Measurements from ENCODE around the gene ANKRD34B.

ANKRD34B gene

DNA sequence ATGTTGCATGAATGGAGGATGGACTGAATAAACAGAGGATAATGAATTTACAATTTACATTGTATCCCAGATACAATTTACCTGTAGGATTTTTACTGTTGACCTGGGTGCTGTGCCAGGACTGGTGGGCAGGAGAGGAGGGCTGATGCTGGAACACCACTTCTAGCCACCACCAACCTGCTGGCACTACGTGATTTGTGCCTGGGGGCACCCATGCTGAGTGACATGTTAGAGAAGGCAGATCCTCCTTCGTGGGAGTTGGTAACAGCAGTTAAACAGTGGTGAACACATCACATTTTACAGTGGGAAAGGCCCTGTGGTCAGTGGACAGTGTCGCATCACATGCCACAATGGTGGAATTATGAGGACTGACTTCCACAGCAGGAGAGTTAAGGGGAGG is 3.0 kb upstream of the ANKRD34B start:
- in situ Hi-C loops (cut with MboI; ENCODE audit: low sequenced_read_pairs): no loop called here

DNA sequence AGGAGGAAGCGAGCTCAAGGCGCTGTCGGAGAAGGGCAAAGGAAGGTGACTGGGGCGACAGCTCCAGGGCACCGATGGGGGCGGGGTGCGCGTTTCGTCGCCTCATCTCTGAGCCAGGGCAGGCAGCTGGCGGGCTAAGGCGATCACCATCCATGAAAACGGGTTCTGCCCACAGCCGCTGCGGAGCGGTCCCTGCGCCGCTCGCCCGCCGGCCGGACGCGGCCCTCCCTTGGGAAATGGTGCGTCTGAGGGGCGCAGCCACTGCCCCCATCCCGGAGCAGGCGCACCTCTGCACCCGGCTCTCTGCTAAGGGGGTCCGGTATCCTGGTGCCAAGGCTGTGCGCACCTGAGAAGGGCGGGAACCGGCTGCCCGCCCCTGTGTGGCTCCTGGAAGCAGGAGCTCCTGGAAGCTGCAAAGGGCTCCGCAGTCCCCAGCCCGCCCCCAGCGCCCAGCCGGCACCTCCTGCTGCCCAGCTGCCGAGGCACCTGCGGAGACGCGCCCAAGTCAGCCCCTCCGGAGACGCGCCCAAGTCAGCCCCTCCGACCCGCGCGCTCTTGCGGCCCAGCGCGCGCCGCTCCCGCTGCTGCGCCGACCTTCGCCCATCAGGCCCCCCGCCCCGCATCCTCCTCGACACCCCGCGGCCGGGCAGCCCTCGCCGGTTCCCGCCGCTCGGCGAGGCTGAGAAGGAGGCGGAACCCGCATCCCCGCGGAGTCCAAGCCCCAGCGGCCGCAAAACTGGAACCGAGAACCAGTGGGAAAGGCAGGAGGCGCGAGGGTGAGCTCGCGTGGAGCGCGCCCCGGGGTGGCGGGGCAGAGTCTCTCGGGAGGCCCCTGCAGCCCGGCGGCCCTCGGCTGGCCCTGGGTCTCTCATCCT is 757 bp downstream of the ANKRD34B start:
- in situ Hi-C loops (cut with MboI; ENCODE audit: low sequenced_read_pairs): no loop called here

DNA sequence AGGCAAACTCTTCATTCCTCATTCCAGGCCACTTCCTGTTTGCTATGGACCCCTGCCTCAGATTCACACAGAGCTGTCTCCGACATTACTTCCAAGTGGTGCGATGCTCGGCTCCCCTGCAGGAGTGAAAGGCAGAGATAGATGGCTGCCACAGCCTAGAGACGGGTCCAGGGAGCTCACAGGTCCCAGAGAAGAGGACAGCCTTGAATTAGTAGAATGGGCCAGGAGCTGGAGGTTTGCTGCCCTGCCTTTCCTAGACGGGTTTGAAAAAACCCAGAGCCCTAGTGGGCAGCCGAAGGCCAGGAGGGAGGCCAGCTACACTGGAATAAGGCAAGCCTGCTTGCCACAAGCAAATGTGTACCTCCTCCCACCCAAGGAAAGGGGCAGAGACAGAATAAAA is 1.8 kb downstream of the ANKRD34B start:
- in situ Hi-C loops (cut with MboI; ENCODE audit: low sequenced_read_pairs): no loop called here

DNA sequence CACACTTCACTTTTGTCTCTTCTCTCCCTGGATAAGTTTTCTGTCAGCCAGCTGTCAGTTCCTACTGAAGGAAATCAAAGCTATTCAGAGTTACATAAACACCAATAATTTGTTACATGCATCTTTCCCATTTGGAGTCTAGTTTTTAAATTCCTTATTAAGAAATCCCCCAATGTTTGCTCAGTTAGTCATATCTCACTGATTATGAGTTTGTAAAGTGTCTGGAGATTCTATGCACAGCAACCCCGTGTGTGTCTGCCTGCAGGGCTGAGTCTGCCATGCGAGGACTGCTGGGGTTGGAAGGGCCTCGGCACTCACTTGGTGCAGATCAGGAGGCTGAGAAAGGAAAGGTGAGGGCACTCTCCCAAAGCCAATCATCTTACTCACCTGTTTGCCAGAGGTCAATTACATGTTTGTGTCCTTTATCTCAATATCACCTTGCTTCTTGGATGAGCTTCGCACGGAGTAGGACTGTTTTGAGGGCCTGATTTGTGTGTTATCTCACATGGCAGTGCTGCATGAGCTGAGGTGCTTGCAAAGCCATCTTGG is 3.3 kb downstream of the ANKRD34B start:
- in situ Hi-C loops (cut with MboI; ENCODE audit: low sequenced_read_pairs): no loop called here

DNA sequence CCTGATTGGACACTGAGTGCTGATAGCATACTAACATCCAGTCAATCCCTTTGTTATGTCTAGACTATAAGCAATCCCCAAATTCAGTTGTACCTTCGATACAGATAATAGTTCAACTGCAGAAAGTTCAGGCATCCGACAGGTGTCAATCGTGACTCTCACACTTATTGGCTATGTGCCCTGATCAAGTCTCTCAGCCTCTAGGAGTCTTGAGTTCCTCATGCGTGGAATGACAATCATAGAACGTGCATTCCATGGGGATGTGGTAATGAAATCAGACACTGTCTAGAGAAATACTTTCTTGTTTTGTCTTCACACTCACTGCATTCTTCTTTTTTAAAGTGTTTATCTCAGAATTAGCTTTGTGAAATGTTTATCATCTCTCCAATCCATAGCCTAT is 4.8 kb downstream of the ANKRD34B start:
- in situ Hi-C loops (cut with MboI; ENCODE audit: low sequenced_read_pairs): no loop called here

DNA sequence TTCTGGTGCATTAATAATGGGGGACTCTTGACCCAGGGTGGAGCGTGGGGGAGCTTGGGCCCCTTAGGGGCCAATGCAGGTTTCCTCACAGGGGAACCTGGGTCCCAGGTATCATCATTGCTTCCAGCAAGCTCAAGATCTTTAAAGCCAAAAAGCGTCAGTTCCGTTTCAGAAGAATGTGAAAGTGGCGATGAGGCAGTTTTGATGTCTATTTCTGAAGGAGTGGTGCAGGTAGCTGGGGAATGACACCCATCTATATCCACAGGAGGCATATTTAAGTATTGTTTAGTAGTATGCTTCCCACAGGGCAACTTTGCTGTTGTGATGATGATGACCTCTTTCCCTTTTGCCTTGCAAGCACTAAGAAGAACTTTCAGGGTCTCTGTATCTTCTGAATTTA is 10.8 kb downstream of the ANKRD34B start:
- in situ Hi-C loops (cut with MboI; ENCODE audit: low sequenced_read_pairs): no loop called here

DNA sequence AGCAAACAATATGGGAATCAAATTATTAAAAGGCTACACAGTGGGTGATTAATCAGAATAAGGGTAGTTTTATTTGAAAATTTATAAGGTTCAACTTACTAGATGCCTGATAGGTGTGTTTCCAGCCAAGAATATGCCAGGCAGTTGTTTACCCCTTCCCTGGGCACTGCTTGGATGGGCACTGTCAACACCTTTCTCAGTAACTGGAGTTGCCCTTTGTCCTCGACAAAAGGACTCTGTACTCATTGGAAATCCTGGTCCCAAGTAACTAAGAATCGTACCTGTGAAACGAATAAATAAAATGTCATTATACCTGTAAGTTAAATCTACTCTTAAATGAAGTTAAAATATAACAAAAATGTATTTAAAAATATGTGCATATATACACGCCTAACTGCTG is 15.0 kb downstream of the ANKRD34B start:
- in situ Hi-C loops (cut with MboI; ENCODE audit: low sequenced_read_pairs): no loop called here

DNA sequence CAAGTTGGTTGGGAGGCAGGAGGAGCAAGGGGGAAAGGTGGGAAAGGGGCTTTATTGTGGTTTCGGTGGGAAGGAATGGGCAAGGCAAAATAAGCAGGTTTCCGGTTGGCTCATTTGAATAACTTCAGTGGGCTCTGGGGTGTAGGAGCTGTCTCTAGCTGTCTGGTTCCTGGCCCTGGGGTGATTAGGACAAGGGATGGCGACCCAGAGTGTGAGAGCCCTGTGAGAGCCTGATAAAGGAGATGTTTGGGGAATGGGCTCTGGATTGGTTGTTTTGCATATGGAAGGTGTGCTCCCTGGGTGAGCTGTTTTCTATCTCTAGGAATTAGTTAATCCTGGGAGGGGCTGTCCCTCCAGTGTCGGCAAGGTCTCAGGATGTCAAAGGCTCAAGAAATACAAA is 15.4 kb downstream of the ANKRD34B start:
- in situ Hi-C loops (cut with MboI; ENCODE audit: low sequenced_read_pairs): no loop called here

DNA sequence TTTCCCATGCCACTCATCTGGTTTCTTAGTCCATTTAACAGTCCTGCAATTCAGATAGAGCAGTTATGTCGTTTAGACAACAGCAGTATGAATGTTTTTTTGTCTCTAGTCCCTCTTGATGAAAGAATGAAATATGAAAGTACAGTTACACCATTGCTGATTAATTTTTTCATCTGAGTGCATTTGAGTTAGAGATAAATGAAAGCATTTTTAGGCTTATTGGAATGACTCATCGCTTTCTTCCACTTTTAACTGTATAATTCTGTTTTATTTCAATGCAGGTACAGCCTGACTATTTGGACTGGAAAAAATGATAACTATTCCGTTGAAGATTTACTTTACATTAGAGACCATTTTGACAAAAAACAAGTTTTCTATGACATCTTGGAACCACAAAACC is 28.7 kb downstream of the ANKRD34B start:
- in situ Hi-C loops (cut with MboI; ENCODE audit: low sequenced_read_pairs): no loop called here

DNA sequence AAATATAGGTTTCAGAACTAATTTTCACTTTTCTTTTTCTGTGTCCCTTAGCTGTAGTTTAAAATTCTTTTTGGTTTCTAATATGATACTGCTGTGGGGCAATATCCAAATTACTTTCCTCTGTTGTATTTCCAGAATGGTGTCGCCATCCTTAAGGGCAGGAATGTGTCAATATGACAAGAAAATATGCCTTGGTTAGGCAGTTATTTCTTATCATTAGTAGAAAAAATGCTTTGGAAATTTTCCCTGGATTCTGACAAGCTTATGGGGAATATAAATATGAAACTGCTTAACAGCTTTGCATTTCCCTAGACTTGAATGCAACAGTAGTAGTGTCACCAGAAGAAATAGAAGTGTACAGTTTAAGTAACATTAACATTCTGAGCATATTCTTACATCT is 29.4 kb downstream of the ANKRD34B start:
- in situ Hi-C loops (cut with MboI; ENCODE audit: low sequenced_read_pairs): no loop called here

DNA sequence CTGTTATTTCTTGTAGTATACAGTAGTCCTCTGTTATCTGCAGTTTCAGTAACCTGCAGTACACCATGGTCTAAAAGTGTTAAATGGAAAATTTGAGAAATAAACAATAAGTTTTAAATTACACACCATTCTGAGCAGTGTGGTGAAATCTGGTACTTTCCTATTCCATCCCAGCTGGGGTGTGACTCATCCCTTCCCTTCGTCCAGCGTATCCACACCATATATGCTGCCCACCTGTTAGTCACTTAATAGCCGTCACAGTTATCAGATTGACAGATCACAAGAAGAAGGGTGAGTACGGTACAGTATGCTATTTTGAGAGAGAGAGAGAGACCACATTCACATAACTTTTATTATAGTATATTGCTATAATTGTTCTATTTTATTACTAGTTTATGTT is 53.3 kb downstream of the ANKRD34B start:
- in situ Hi-C loops (cut with MboI; ENCODE audit: low sequenced_read_pairs): no loop called here

DNA sequence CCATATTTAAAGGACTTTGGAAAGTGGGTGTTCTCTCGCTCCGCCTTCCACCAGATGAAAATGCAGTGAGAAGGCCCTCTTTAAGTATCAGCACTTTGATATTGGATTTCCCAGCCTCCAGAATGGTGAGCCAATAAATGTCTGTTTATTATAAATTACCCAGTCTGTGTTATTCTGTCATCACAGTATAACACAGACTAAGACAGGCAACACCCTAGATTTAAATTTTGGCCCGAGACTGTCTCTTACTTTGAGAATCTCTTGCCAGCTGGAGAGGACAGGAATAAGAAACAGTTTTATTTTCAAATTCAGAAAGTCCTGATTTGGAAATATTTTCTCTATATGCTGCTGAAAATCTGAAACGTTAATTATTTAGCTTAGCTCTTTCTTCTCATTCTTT is 60.7 kb downstream of the ANKRD34B start:
- in situ Hi-C loops (cut with MboI; ENCODE audit: low sequenced_read_pairs): no loop called here

DNA sequence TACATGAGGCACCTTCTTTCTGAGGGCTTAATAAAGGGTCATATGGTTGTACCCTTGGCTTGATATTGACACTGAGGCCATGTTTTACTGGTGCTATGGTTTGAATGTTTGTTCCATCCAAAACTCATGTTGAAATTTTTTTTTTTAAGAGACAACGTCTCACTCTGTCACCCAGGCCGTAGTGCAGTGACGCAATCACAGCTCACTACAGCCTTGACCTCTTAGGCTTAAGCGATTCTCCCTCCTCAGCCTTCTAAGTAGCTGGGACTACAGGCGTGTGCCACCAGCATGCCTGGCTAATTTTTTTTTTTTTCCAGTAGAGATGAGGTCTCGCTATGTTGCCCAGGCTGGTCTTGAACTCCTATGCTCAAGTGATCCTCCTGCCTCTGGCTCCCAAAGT is 61.2 kb downstream of the ANKRD34B start:
- in situ Hi-C loops (cut with MboI; ENCODE audit: low sequenced_read_pairs): no loop called here

DNA sequence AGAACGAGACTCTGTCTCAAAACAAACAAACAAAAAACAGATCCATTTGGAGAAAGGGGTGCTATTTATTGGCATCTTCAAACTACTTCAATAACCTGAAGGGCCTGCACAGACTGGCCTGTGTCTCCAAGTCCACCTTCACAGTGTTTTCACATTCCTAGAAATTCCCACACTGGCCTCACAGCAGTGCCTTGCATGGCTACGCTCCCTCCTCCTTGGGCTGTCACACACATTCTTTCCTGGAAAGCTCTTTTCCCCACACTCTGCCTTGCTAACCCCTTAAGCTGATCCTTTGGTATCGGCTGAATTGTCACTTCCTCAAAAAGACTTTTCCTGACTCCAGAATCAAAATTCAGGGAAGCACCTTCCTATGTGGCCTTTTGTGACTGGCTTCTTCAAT is 62.4 kb downstream of the ANKRD34B start:
- in situ Hi-C loops (cut with MboI; ENCODE audit: low sequenced_read_pairs): no loop called here

All from HL-60/S4 (cell line).